Pancreas (tissue), 10 donors: Measurements from ENCODE around the gene CNIH4. TPM values are rescaled to one million over a fixed set of nuclear protein-coding genes. Genes with fewer than 3 reads are reported as not detected.
A peak's percentile ranks its signal among the peaks of the same experiment; 100 is the strongest.

Experiments
- ATAC-seq, 4 donors: fragments of 200-7000 bp; cut with Tn5 transposase; one replicate each; pipeline versions ENCODE4 v1.8.0 to v1.9.1; 2020; ENCODE audit warnings: mild to moderate bottlenecking in 4 of 4, moderate library complexity in 4 of 4
- DNase-seq, 6 donors: peaks; one replicate each; pipeline ENCODE4 v3.0.0-alpha.2; 2020
- FAIRE-seq: peaks from 2 replicates; lab custom pipeline; 2012; peaks lifted over from hg19 to GRCh38; lab: Jason Lieb, UNC
- H3K27ac ChIP-seq, 4 donors: fragments of 200-600 bp; sonication (generic); 1 replicate in 3 of 4; 2 replicates in 1 of 4; pipeline versions ENCODE4 v1.5.0 to v1.8.0; 2020
- H3K27me3 ChIP-seq, 4 donors: fragments of 200-600 bp; one replicate each; pipeline ENCODE4 v1.8.0; 2021
- H3K36me3 ChIP-seq, 3 donors: fragments of 200-600 bp; sonication (generic) in 1 of 3; one replicate each; pipeline versions ENCODE4 v1.5.0 to v1.8.0; 2020 to 2021
- H3K4me1 ChIP-seq, 3 donors: fragments of 200-600 bp; one replicate each; pipeline ENCODE4 v1.8.0; 2021
- H3K4me3 ChIP-seq, 4 donors: fragments of 200-600 bp; sonication (generic) in 2 of 4; one replicate each; pipeline versions ENCODE4 v1.5.0 to v1.8.0; 2020 to 2021
- H3K9me3 ChIP-seq, 4 donors: fragments of 200-600 bp; one replicate each; pipeline ENCODE4 v1.8.0; 2021
- WGBS, 2 donors: extraction: QIAGEN DNeasy Blood & Tissue Kit; methylation state at CpG; one replicate each; pipeline ENCODE4 v1.1.7; 2013; 5-methylcytosine and 5-hydroxymethylcytosine counted together
- intact Hi-C, 3 donors: fragments of 100-400 bp; cut with DNase I; formaldehyde crosslinking; loops; one replicate each; pipeline versions ENCODE4 v1.11.1 to v1.14.2; 2022
- polyA plus RNA-seq, 2 donors: library from polyadenylated mRNA; stranded (reverse); fragments of 200-250 nt; gene quantifications; one replicate each; pipeline ENCODE4 v1.2.3, GENCODE V29; 2013
- total RNA-seq, 6 donors: library from RNA; stranded (reverse); fragmentation: NEBNext Ultra II Directional in 4 of 6; extraction: Animal tissue kit (Norgen Biotek cat#: 25700) in 4 of 6; gene quantifications; one replicate each; pipeline versions ENCODE4 v1.2.1 to v1.2.4, GENCODE V29; 2021 to 2023
- TF ChIP-seq, protein P1 (sequence below), 4 donors: fragments of 200-600 bp; sonication (generic) in 3 of 4; IDR thresholded peaks; one replicate each; pipeline versions ENCODE4 v1.5.0 to v1.8.0; 2021; ENCODE audit warnings: antibody characterized with exemption in 4 of 4
- donor health status: healthy with polysubstance abuse.
- donor health status: DM: no; HTN: no; CAD: no; lungs with moderate emphysema.
- donor health status: DM: no; HTN: no; CAD: no.
- donor health status: control.
- donor health status: control.
- donor health status: Bipolar disorder and iron deficiency.
- donor health status: DM: yes; HTN: yes; CAD: no.
- donor health status: DM: no; HTN: no; CAD: no.
- donor health status: DM: no; HTN: no; CAD: no.
- donor health status: DM: yes; HTN: yes; CAD: no.

Gene CNIH4
- total and polyA plus RNA-seq, 8 donors = 8.0 to 17.9 (median 13.9) TPM

DNA sequence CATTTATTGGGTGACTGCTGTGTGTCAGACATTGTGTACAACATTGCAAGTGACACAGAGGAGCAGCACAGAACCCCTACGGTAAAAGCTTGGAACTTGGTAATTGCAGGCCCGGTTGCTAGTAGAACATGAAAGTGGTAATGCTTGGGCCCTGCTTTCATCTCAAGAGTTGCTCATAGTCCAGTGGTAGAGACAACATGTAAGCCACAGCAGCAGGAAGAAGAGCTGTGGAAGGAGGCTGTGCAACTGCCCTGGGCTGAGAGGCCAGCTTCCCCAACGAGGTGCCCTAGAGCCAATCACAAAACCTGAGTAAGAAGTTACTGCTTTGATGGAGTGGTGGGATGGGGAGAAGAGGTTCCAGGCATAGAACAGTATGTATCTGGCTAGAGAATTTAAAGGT lies 18.4 kb downstream of the CNIH4 start:
- no peak overlapping the region for H3K27ac ChIP-seq
- no peaks in the 10 kb centered on the region for H3K27me3 ChIP-seq
- peaks cover 0 to 37% (median 10%) of the 10 kb centered on the region in 3 donors for H3K36me3 ChIP-seq
- H3K4me1 ChIP-seq = no peaks in the 10 kb centered on the region
- no peak overlapping the region for H3K4me3 ChIP-seq
- ATAC-seq (no peak), DNase-seq (no peak), FAIRE-seq (no peak)
- intact Hi-C loops = no loop called here
- TF ChIP-seq, protein P1, sequence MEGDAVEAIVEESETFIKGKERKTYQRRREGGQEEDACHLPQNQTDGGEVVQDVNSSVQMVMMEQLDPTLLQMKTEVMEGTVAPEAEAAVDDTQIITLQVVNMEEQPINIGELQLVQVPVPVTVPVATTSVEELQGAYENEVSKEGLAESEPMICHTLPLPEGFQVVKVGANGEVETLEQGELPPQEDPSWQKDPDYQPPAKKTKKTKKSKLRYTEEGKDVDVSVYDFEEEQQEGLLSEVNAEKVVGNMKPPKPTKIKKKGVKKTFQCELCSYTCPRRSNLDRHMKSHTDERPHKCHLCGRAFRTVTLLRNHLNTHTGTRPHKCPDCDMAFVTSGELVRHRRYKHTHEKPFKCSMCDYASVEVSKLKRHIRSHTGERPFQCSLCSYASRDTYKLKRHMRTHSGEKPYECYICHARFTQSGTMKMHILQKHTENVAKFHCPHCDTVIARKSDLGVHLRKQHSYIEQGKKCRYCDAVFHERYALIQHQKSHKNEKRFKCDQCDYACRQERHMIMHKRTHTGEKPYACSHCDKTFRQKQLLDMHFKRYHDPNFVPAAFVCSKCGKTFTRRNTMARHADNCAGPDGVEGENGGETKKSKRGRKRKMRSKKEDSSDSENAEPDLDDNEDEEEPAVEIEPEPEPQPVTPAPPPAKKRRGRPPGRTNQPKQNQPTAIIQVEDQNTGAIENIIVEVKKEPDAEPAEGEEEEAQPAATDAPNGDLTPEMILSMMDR (IDR thresholded peaks at IDR 0.05) = no peak
- WGBS, 2 donors = 82 to 87% methylated on average over 3 of the region's 3 CpGs
- H3K9me3 ChIP-seq = no peaks in the 10 kb centered on the region

DNA sequence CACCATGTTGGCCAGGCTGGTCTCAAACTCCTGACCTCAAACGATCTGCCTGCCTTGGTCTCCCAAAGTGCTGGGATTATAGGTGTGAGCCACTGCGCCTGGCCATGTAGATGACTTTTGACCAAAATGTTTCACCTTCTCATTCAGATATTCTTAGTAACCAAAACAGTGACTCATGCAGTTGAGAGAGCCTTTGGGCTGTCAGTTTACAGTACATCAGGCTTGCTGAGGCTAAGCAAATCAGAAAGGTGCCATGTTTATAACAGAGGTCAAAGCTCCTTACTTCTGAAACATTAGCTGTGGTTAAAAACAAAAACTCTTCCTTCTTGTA lies 21.0 kb downstream of the CNIH4 start:
- no peak overlapping the region for H3K27ac ChIP-seq
- peak in 2 of 4 donors; percentile 29 to 65 for ATAC-seq

DNA sequence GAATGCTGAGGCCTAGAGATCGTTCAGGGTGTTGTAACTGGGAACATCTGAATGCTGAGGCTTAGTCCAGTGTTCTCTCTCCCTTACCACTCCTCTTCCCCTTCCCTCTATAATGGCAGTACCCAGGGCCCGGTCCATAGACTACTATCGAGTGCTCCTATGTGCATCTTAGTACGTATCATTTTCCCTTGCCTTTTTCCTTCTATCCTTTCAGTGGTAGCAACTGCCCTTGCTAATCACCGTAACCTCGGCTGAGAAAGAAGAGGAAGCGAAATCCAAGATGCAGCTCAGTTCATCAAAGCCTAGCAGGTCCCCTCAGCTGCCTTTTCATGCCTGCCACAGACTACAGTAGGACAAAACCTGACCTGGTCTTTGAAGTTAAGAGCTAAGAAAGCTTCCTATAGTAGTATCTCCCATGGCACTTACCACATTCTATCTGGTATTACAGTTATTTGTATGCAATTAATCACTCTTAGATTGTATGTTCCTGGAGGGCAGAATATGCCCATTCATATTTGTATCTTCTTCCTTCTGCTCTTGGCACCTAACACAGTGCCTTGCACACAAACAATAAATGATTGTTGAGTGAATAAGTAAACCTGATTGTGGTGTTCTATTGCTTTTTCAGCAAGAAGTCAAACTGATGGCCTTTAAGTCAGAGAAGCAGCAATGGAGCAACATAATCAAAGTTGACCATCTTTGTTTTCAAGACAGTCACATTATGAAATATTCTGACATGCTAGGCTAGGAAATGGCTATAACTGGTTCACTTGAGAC lies 22.4 kb downstream of the CNIH4 start:
- no peaks in the 10 kb centered on the region for H3K4me1 ChIP-seq
- WGBS, 2 donors = 93 to 96% methylated on average over 6 to 7 of the region's 7 CpGs
- H3K27ac ChIP-seq = no peak overlapping the region
- FAIRE-seq (no peak), DNase-seq (no peak), ATAC-seq (no peak)
- TF ChIP-seq, protein P1 (IDR thresholded peaks at IDR 0.05) = no peak
- intact Hi-C loops = no loop called here
- H3K27me3 ChIP-seq = no peaks in the 10 kb centered on the region
- no peaks in the 10 kb centered on the region for H3K9me3 ChIP-seq
- peaks cover 0 to 23% (median 4%) of the 10 kb centered on the region in 3 donors for H3K36me3 ChIP-seq
- no peak overlapping the region for H3K4me3 ChIP-seq

More for the DNA sequence above, 21.0 kb downstream of the CNIH4 start:
- Histone ChIP-seq H3K9me3 (no peaks in the 10 kb centered on the region), H3K4me1 (no peaks in the 10 kb centered on the region), H3K4me3 (no peak overlapping the region), H3K36me3 (peaks cover 0 to 23% (median 4%) of the 10 kb centered on the region in 3 donors), H3K27me3 (no peaks in the 10 kb centered on the region)
- FAIRE-seq = no peak
- intact Hi-C loops = no loop called here
- WGBS, 2 donors = 89 to 97% methylated on average over 2 of the region's 2 CpGs
- TF ChIP-seq, protein P1 (IDR thresholded peaks at IDR 0.05) = no peak
- DNase-seq = no peak

DNA sequence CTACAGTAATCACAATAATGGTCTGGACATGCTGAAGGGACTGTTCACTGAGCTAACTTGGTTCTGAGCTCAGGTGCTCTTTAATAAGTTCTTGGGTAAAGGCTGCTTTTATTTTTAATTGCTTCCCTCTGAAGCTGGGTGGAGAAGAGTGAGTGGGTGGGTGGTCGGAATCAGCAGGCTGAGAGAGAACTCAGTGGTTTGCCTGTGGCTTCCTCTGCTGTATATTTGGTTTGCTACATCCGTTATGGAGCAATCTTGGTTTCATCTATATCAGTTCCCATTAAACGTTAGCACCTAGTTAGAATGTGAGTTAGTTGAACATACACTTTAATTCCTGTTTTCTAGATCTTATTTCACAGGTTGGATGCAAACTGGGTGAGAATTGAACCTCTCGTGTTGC lies 23.3 kb downstream of the CNIH4 start:
- H3K36me3 ChIP-seq = peaks cover 0 to 20% (median 4%) of the 10 kb centered on the region in 3 donors

More for the DNA sequence above, 23.3 kb downstream of the CNIH4 start:
- Histone ChIP-seq H3K27me3 (no peaks in the 10 kb centered on the region), H3K4me3 (no peak overlapping the region), H3K9me3 (no peaks in the 10 kb centered on the region), H3K4me1 (no peaks in the 10 kb centered on the region), H3K27ac (no peak overlapping the region)
- TF ChIP-seq, protein P1 (IDR thresholded peaks at IDR 0.05) = no peak
- 69 to 71% methylated on average over 4 of the region's 4 CpGs for WGBS, 2 donors
- peak in 1 of 4 donors; percentile 71 for ATAC-seq
- no peak for FAIRE-seq
- intact Hi-C loops = no loop called here
- no peak for DNase-seq
